Measurements from ENCODE around the gene FMNL2.
"Not testable (repeated sequence)": the region's sequence is repeated elsewhere in the genome, so short reads cannot be mapped to it uniquely, and the experiment has no call there.

The FMNL2 gene

DNA sequence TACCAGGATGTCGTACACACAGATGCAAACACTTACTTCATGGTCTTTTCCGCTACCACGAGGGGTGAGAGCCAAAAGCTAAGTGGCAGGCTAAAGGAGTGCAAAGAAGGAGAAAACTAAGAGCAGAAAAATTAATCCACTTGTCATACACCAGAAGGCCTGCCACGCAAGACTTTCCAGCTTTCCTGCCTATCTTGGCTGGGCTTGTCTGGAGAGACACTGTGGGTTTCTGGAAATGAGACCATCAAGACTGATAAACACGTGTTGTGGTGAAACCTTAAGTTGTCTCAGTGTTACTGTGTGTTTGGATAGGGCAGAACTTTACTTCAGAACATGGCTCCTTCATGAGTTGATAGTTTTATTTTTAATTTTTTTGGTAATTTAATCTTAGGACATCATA, 175.6 kb downstream of the FMNL2 start:
- FAIRE-seq (no peak), DNase-seq (ENCODE audit: insufficient read length, low spot score) (no peak)
- TF ChIP-seq PAX5 (IDR thresholded peaks at IDR 0.05; ENCODE audit: insufficient read depth, low read length, severe bottlenecking) = no peak
- no peak for TF ChIP-seq SPI1 (IDR thresholded peaks at IDR 0.05; ENCODE audit: low read depth, low read length)
- TF ChIP-seq TAF1 (IDR thresholded peaks at IDR 0.05; ENCODE audit: low read depth, low read length) = no peak
- TF ChIP-seq POLR2A (IDR thresholded peaks at IDR 0.05; ENCODE audit: low read depth, low read length) = no peak
- TF ChIP-seq POLR2AphosphoS5 (IDR thresholded peaks at IDR 0.05; ENCODE audit: low read depth, low read length) = no peak
- no peak for TF ChIP-seq POU2F2 (IDR thresholded peaks at IDR 0.05; ENCODE audit: low read depth, low read length)

DNA sequence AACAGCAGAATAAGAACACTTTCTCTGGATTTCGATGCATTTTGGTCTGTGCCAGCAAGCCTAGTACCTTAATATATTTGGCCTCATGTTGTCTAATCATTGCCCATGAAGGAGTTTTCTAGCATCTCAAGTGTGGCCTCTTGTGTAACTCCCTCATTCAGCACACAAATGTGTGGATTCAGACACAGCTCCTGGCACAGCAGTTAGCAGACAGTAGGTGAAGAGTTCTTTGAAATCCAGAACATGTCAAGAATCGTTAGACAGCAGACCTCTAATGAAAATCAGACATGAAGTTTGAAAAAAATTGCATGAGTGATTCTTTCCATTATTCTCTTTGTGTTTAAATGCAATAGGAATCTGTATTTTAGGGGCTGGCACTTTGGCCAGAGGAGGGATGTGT, 177.0 kb downstream of the FMNL2 start:
- FAIRE-seq (no peak), DNase-seq (ENCODE audit: insufficient read length, low spot score) (no peak)
- TF ChIP-seq POU2F2 (IDR thresholded peaks at IDR 0.05; ENCODE audit: low read depth, low read length) = no peak
- TF ChIP-seq SPI1 (IDR thresholded peaks at IDR 0.05; ENCODE audit: low read depth, low read length) = no peak
- TF ChIP-seq POLR2A (IDR thresholded peaks at IDR 0.05; ENCODE audit: low read depth, low read length) = no peak
- no peak for TF ChIP-seq POLR2AphosphoS5 (IDR thresholded peaks at IDR 0.05; ENCODE audit: low read depth, low read length)
- no peak for TF ChIP-seq TAF1 (IDR thresholded peaks at IDR 0.05; ENCODE audit: low read depth, low read length)
- TF ChIP-seq PAX5 (IDR thresholded peaks at IDR 0.05; ENCODE audit: insufficient read depth, low read length, severe bottlenecking) = no peak

DNA sequence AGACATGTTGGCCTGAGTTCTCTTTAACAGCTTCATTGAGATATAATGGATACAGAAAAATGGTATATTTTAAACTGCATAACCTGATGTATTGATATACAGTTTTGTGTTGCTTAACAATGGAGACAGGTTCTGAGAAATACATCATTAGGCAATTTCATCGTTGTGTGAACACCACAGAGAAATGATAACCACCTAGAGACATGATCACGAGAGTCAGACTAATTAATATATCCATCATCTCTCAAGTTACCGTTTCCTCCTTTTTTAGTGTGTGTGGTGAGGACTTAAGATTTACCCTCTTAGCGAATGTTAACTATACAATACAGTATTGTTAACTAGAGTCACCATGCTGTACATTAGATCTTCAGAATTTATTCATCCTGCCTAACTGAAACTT, 178.1 kb downstream of the FMNL2 start:
- TF ChIP-seq TAF1 (IDR thresholded peaks at IDR 0.05; ENCODE audit: low read depth, low read length) (no peak), PAX5 (IDR thresholded peaks at IDR 0.05; ENCODE audit: insufficient read depth, low read length, severe bottlenecking) (no peak), POU2F2 (IDR thresholded peaks at IDR 0.05; ENCODE audit: low read depth, low read length) (no peak)
- FAIRE-seq = no peak
- DNase-seq (ENCODE audit: insufficient read length, low spot score) = no peak

- no peak for FAIRE-seq
- no peak for DNase-seq (ENCODE audit: insufficient read length, low spot score)
Measured at GRCh38 chr2:152513681-152514080, 178.7 kb downstream of the FMNL2 start.

DNA sequence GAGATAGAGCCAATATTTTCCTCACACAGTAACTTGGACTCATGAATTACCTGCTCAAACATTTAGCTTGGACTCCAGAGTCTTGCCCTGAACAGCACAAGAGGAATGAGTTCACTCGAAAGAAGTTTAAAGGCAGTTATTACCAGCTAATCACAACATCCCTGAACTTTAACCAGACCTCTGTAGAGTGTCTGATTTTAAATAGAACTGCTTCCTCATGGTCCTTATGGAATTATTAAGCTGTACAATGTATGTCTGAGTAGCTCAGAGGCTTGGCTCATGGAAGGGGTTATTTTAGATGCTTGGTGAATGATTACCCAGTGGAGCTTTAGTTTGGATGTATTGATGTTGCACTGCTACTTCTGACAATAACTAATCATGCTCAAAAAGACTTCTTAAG, 183.1 kb downstream of the FMNL2 start:
- FAIRE-seq (no peak), DNase-seq (ENCODE audit: insufficient read length, low spot score) (no peak)
- no peak for TF ChIP-seq TAF1 (IDR thresholded peaks at IDR 0.05; ENCODE audit: low read depth, low read length)
- TF ChIP-seq SPI1 (IDR thresholded peaks at IDR 0.05; ENCODE audit: low read depth, low read length) = no peak
- no peak for TF ChIP-seq POLR2AphosphoS5 (IDR thresholded peaks at IDR 0.05; ENCODE audit: low read depth, low read length)

More at GRCh38 chr2:152513681-152514080, 178.7 kb downstream of the FMNL2 start:
- TF ChIP-seq POLR2AphosphoS5 (IDR thresholded peaks at IDR 0.05; ENCODE audit: low read depth, low read length) = no peak
- TF ChIP-seq SPI1 (IDR thresholded peaks at IDR 0.05; ENCODE audit: low read depth, low read length) = no peak
- no peak for TF ChIP-seq TAF1 (IDR thresholded peaks at IDR 0.05; ENCODE audit: low read depth, low read length)
- no peak for TF ChIP-seq POU2F2 (IDR thresholded peaks at IDR 0.05; ENCODE audit: low read depth, low read length)
- no peak for TF ChIP-seq POLR2A (IDR thresholded peaks at IDR 0.05; ENCODE audit: low read depth, low read length)

GRCh38 chr2:152518641-152519580, 183.9 kb downstream of the FMNL2 start:
- no peak for TF ChIP-seq SPI1 (IDR thresholded peaks at IDR 0.05; ENCODE audit: low read depth, low read length)
- no peak for TF ChIP-seq PAX5 (IDR thresholded peaks at IDR 0.05; ENCODE audit: insufficient read depth, low read length, severe bottlenecking)
- no peak for TF ChIP-seq TAF1 (IDR thresholded peaks at IDR 0.05; ENCODE audit: low read depth, low read length)
- TF ChIP-seq POLR2AphosphoS5 (IDR thresholded peaks at IDR 0.05; ENCODE audit: low read depth, low read length) = no peak
- TF ChIP-seq POU2F2 (IDR thresholded peaks at IDR 0.05; ENCODE audit: low read depth, low read length) = no peak
- no peak for TF ChIP-seq POLR2A (IDR thresholded peaks at IDR 0.05; ENCODE audit: low read depth, low read length)
- FAIRE-seq (no peak), DNase-seq (ENCODE audit: insufficient read length, low spot score) (no peak)

GRCh38 chr2:152519581-152519952, 184.6 kb downstream of the FMNL2 start:
- no peak for DNase-seq (ENCODE audit: insufficient read length, low spot score)
- no peak for TF ChIP-seq POLR2A (IDR thresholded peaks at IDR 0.05; ENCODE audit: low read depth, low read length)
- no peak for TF ChIP-seq PAX5 (IDR thresholded peaks at IDR 0.05; ENCODE audit: insufficient read depth, low read length, severe bottlenecking)
- TF ChIP-seq TAF1 (IDR thresholded peaks at IDR 0.05; ENCODE audit: low read depth, low read length) = no peak
- TF ChIP-seq POLR2AphosphoS5 (IDR thresholded peaks at IDR 0.05; ENCODE audit: low read depth, low read length) = no peak
- TF ChIP-seq POU2F2 (IDR thresholded peaks at IDR 0.05; ENCODE audit: low read depth, low read length) = no peak
- TF ChIP-seq SPI1 (IDR thresholded peaks at IDR 0.05; ENCODE audit: low read depth, low read length) = no peak

GRCh38 chr2:152520759-152521158, 185.8 kb downstream of the FMNL2 start:
- FAIRE-seq = no peak
- TF ChIP-seq POU2F2 (IDR thresholded peaks at IDR 0.05; ENCODE audit: low read depth, low read length) (no peak), SPI1 (IDR thresholded peaks at IDR 0.05; ENCODE audit: low read depth, low read length) (no peak), POLR2A (IDR thresholded peaks at IDR 0.05; ENCODE audit: low read depth, low read length) (no peak), TAF1 (IDR thresholded peaks at IDR 0.05; ENCODE audit: low read depth, low read length) (no peak), POLR2AphosphoS5 (IDR thresholded peaks at IDR 0.05; ENCODE audit: low read depth, low read length) (no peak), PAX5 (IDR thresholded peaks at IDR 0.05; ENCODE audit: insufficient read depth, low read length, severe bottlenecking) (no peak)
- no peak for DNase-seq (ENCODE audit: insufficient read length, low spot score)

More at GRCh38 chr2:152519581-152519952, 184.6 kb downstream of the FMNL2 start:
- no peak for FAIRE-seq

- not testable (repeated sequence) for FAIRE-seq; DNase-seq (ENCODE audit: insufficient read length, low spot score)
Measured at GRCh38 chr2:152522446-152522845, 187.5 kb downstream of the FMNL2 start.

- FAIRE-seq (no peak), DNase-seq (ENCODE audit: insufficient read length, low spot score) (no peak)
- TF ChIP-seq POLR2A (IDR thresholded peaks at IDR 0.05; ENCODE audit: low read depth, low read length) = no peak
- no peak for TF ChIP-seq POU2F2 (IDR thresholded peaks at IDR 0.05; ENCODE audit: low read depth, low read length)
Measured at GRCh38 chr2:152523091-152523490, 188.1 kb downstream of the FMNL2 start.
